Mesothelial cell of epicardium (in vitro differentiated cells): ENCODE data around the gene VEGFA. TPM values are rescaled to one million over a fixed set of nuclear protein-coding genes. Genes with fewer than 3 reads are reported as not detected.

Experiments used
- DNase-seq, 2 experiments: peaks; one replicate each; pipeline ENCODE4 v3.0.0; 2021; ENCODE audit warnings: low spot score in 2 of 2; ENCODE audit not compliant: unreplicated experiment in 2 of 2
- H3K27ac Mint-ChIP-seq: 2 replicates; pipeline ENCODE4 v1.8.0; 2021; ENCODE audit warnings: mixed read lengths
- H3K27me3 Mint-ChIP-seq: 2 replicates; pipeline ENCODE4 v1.8.0; 2021; ENCODE audit warnings: low read depth, mixed read lengths
- H3K36me3 Mint-ChIP-seq: 2 replicates; pipeline ENCODE4 v1.8.0; 2021; ENCODE audit warnings: mixed read lengths
- H3K4me1 Mint-ChIP-seq: 2 replicates; pipeline ENCODE4 v1.8.0; 2021; ENCODE audit warnings: mixed read lengths
- H3K4me3 Mint-ChIP-seq: 2 replicates; pipeline ENCODE4 v1.8.0; 2021; ENCODE audit warnings: mild to moderate bottlenecking, moderate library complexity, mixed read lengths
- H3K9me3 Mint-ChIP-seq: 2 replicates; pipeline ENCODE4 v1.8.0; 2021; ENCODE audit warnings: mixed read lengths
- total RNA-seq: library from RNA; stranded (reverse); gene quantifications from 3 replicates; pipeline ENCODE4 v1.2.1, GENCODE V29; 2021
- TF ChIP-seq, protein P1 (sequence below): fragments of 200-600 bp; sonication (generic); IDR thresholded peaks from one replicate; pipeline ENCODE4 v1.5.0; 2021; ENCODE audit warnings: antibody characterized with exemption; ENCODE audit not compliant: unreplicated experiment

VEGFA gene
- total RNA-seq, 1 donor from 2014 or later, result 185 TPM

- no peaks in the 10 kb centered on the region for H3K9me3 Mint-ChIP-seq
- H3K27ac Mint-ChIP-seq, result no peak overlapping the region
- DNase-seq, result no peak
- H3K36me3 Mint-ChIP-seq, result no peaks in the 10 kb centered on the region
- peaks cover 34% of the 10 kb centered on the region for H3K4me1 Mint-ChIP-seq
- TF ChIP-seq, protein P1, sequence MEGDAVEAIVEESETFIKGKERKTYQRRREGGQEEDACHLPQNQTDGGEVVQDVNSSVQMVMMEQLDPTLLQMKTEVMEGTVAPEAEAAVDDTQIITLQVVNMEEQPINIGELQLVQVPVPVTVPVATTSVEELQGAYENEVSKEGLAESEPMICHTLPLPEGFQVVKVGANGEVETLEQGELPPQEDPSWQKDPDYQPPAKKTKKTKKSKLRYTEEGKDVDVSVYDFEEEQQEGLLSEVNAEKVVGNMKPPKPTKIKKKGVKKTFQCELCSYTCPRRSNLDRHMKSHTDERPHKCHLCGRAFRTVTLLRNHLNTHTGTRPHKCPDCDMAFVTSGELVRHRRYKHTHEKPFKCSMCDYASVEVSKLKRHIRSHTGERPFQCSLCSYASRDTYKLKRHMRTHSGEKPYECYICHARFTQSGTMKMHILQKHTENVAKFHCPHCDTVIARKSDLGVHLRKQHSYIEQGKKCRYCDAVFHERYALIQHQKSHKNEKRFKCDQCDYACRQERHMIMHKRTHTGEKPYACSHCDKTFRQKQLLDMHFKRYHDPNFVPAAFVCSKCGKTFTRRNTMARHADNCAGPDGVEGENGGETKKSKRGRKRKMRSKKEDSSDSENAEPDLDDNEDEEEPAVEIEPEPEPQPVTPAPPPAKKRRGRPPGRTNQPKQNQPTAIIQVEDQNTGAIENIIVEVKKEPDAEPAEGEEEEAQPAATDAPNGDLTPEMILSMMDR, result no peak
- H3K4me3 Mint-ChIP-seq, result no peak overlapping the region
- H3K27me3 Mint-ChIP-seq, result no peaks in the 10 kb centered on the region
Observed at GRCh38 chr6:43765776-43766499, 4.1 kb upstream of the VEGFA start.

- Mint-ChIP-seq H3K36me3 (no peaks in the 10 kb centered on the region), H3K4me1 (peaks cover 34% of the 10 kb centered on the region), H3K4me3 (no peak overlapping the region), H3K27ac (no peak overlapping the region), H3K9me3 (no peaks in the 10 kb centered on the region), H3K27me3 (no peaks in the 10 kb centered on the region)
- DNase-seq, result no peak
- TF ChIP-seq, protein P1, result no peak
Observed at GRCh38 chr6:43766500-43766853, 3.5 kb upstream of the VEGFA start.

- Mint-ChIP-seq H3K4me1 (peaks cover 35% of the 10 kb centered on the region), H3K4me3 (no peak overlapping the region), H3K36me3 (no peaks in the 10 kb centered on the region), H3K27ac (no peak overlapping the region), H3K9me3 (no peaks in the 10 kb centered on the region), H3K27me3 (no peaks in the 10 kb centered on the region)
- no peak for DNase-seq
- TF ChIP-seq, protein P1, result no peak
Observed at GRCh38 chr6:43766964-43767461, 3.0 kb upstream of the VEGFA start.

DNA sequence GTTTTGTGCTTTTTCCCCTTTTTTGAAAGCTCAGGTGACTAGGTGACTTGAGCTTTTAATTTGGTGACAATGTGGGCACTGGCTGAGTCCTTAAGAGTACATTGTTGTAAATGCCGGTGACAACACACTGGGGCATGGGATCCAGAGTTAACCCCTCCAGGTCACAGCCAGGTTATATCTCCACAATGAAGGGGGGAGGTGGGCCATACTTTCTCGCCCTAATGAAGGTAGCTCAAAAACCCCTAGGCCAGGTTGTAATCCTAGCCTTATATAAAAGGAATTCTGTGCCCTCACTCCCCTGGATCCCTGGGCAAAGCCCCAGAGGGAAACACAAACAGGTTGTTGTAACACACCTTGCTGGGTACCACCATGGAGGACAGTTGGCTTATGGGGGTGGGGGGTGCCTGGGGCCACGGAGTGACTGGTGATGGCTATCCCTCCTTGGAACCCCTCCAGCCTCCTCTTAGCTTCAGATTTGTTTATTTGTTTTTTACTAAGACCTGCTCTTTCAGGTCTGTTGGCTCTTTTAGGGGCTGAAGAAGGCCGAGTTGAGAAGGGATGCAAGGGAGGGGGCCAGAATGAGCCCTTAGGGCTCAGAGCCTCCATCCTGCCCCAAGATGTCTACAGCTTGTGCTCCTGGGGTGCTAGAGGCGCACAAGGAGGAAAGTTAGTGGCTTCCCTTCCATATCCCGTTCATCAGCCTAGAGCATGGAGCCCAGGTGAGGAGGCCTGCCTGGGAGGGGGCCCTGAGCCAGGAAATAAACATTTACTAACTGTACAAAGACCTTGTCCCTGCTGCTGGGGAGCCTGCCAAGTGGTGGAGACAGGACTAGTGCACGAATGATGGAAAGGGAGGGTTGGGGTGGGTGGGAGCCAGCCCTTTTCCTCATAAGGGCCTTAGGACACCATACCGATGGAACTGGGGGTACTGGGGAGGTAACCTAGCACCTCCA, 2.2 kb upstream of the VEGFA start:
- H3K4me1 Mint-ChIP-seq, result peaks cover 37% of the 10 kb centered on the region
- H3K4me3 Mint-ChIP-seq, result no peak overlapping the region
- H3K9me3 Mint-ChIP-seq, result no peaks in the 10 kb centered on the region
- H3K36me3 Mint-ChIP-seq, result no peaks in the 10 kb centered on the region
- TF ChIP-seq, protein P1, result no peak
- DNase-seq, result no peak
- no peak overlapping the region for H3K27ac Mint-ChIP-seq
- no peaks in the 10 kb centered on the region for H3K27me3 Mint-ChIP-seq

DNA sequence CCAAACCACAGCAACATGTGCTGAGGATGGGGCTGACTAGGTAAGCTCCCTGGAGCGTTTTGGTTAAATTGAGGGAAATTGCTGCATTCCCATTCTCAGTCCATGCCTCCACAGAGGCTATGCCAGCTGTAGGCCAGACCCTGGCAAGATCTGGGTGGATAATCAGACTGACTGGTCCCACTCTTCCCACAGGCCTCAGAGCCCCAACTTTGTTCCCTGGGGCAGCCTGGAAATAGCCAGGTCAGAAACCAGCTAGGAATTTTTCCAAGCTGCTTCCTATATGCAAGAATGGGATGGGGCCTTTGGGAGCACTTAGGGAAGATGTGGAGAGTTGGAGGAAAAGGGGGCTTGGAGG, 1.5 kb upstream of the VEGFA start:
- TF ChIP-seq, protein P1, result no peak
- peaks cover 2% of the 10 kb centered on the region for H3K36me3 Mint-ChIP-seq
- no peak overlapping the region for H3K4me3 Mint-ChIP-seq
- no peaks in the 10 kb centered on the region for H3K9me3 Mint-ChIP-seq
- H3K27me3 Mint-ChIP-seq, result no peaks in the 10 kb centered on the region
- H3K27ac Mint-ChIP-seq, result no peak overlapping the region
- no peak for DNase-seq
- H3K4me1 Mint-ChIP-seq, result peaks cover 41% of the 10 kb centered on the region
